ENCODE data around the gene SLC45A1.

Gene SLC45A1

DNA sequence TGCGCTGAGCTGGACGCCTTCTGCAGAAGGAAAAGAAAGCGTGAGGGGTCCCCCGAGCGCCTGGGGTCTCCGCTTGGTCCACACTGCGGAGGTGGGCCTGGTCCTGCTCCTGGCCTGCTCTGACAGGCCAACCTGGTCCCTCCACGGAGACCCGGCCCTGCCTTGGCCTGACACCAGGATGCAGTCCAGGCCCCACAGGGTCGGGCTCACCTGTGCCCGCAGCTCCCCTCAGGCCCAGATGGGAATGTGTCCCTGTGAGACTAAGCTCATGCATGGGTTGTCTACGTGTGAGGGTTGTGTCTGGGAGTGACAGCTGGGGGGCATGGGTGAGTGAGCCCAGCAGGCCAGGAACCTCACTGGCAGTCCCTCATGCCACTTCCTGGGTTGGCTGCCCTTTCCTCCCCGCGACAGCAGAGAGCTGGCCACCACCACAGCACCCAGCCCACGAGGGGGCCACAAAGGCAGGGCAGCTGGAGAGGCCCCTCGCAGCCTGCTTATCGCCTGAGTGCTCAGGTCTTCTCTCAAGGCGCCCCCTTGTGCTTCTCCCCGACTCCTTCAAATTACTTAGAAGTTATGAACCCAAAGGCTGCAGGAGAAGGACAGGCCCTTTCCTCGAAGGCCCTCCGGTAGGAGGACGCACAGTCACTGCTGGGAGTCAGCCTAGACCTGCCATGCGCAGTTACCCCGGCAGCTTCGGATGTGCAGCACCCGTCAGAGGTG, 41.1 kb downstream of the SLC45A1 start:
- peaks cover 65% of the 10 kb centered on the region for H3K36me3 ChIP-seq (ENCODE audit: control insufficient read depth, low read depth, low read length)
- H3K27ac ChIP-seq (ENCODE audit: low read length), result no peak overlapping the region
- H3K4me3 ChIP-seq (ENCODE audit: low read length), result no peak overlapping the region
- H3K27me3 ChIP-seq (ENCODE audit: control insufficient read depth, insufficient read depth, low read length), result no peaks in the 10 kb centered on the region
- H3K9me3 ChIP-seq (ENCODE audit: control insufficient read depth, low read depth, low read length), result no peaks in the 10 kb centered on the region
- no peaks in the 10 kb centered on the region for H3K4me1 ChIP-seq (ENCODE audit: control insufficient read depth, low read depth, low read length)
- H3K9ac ChIP-seq (ENCODE audit: low read length), result no peak overlapping the region

DNA sequence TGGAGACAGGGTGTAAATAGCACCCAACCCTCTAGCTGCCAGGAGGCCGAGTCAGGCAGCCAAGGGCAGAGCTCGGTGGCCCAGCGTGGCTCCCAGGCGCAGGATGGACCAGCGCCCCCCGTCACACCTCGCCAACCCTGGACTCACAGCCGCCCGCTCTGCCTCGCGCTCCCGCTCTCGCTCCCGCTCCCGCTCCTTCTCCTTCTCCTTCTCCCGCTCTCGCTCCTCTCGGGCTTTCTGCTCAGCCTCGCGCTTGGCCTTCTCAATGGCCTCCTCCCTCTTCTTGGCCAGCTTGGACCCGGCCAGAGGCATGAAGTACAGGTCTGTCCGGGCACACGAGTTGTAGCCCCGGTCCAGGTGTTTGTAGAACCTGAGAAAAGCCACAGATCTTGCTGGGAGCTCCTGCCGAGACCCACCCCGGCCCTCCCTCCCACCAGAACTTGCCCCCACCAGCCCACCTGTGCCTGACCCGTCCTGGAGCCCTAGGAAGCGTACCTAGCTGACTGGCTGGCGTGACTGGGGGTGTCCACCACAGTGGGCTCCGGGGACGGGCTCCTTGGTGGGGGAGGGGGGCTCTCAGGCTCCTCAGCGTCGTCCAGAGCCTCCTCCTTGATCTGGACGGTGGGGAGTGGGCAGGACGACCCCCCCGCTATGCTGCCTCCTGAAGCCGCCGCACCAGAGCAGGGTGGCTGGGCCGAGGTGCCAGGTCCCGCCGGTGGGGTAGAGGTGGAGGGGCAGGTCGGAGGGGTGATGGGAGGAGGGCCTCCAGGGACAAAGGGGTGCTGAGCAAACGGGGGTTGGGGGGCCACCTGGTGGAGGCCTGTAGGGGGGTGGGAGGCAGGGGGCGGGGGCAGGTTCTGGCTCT, 41.9 kb downstream of the SLC45A1 start:
- no peak overlapping the region for H3K9ac ChIP-seq (ENCODE audit: low read length)
- no peaks in the 10 kb centered on the region for H3K4me1 ChIP-seq (ENCODE audit: control insufficient read depth, low read depth, low read length)
- no peak overlapping the region for H3K4me3 ChIP-seq (ENCODE audit: low read length)
- H3K27me3 ChIP-seq (ENCODE audit: control insufficient read depth, insufficient read depth, low read length), result no peaks in the 10 kb centered on the region
- H3K36me3 ChIP-seq (ENCODE audit: control insufficient read depth, low read depth, low read length), result peaks cover 60% of the 10 kb centered on the region
- H3K9me3 ChIP-seq (ENCODE audit: control insufficient read depth, low read depth, low read length), result no peaks in the 10 kb centered on the region
- no peak overlapping the region for H3K27ac ChIP-seq (ENCODE audit: low read length)

DNA sequence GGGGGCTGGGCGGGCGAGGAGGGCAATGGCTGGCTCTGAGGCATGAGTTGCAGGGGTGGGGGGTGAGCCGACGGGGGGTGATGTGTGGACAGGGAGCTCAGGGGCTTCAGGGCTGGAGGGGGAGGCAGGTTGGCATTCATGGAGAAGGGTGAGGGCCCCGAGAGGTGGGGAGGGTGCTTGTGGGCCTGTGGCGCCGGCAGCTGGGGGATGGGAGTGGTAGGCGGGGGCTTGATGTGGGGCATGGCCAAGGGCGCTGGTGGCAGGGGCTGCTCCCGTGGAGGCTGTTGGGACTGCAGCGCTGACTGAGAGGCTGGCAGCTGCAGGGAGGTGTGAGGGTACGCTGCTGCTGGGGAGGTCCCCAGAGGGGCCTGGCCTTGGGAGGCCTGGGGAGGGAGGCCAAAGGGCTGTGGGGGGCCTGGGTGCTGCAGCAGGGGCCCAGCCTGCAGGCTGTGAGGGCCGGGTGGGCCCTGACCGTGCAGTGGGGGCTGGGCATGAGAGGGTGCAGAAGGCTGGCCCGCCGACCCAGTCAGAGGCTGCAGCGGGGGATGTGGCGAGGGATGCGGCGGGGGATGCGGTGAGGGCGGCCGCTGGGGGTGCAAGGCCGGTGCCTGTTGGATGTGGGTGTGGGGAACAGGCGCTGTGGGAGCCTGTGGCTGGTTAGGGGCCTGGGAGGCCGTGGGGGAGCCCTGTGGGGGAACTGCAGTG, 42.7 kb downstream of the SLC45A1 start:
- peaks cover 52% of the 10 kb centered on the region for H3K36me3 ChIP-seq (ENCODE audit: control insufficient read depth, low read depth, low read length)
- no peaks in the 10 kb centered on the region for H3K4me1 ChIP-seq (ENCODE audit: control insufficient read depth, low read depth, low read length)
- H3K4me3 ChIP-seq (ENCODE audit: low read length), result no peak overlapping the region
- H3K27me3 ChIP-seq (ENCODE audit: control insufficient read depth, insufficient read depth, low read length), result no peaks in the 10 kb centered on the region
- H3K27ac ChIP-seq (ENCODE audit: low read length), result no peak overlapping the region
- no peaks in the 10 kb centered on the region for H3K9me3 ChIP-seq (ENCODE audit: control insufficient read depth, low read depth, low read length)
- H3K9ac ChIP-seq (ENCODE audit: low read length), result no peak overlapping the region

DNA sequence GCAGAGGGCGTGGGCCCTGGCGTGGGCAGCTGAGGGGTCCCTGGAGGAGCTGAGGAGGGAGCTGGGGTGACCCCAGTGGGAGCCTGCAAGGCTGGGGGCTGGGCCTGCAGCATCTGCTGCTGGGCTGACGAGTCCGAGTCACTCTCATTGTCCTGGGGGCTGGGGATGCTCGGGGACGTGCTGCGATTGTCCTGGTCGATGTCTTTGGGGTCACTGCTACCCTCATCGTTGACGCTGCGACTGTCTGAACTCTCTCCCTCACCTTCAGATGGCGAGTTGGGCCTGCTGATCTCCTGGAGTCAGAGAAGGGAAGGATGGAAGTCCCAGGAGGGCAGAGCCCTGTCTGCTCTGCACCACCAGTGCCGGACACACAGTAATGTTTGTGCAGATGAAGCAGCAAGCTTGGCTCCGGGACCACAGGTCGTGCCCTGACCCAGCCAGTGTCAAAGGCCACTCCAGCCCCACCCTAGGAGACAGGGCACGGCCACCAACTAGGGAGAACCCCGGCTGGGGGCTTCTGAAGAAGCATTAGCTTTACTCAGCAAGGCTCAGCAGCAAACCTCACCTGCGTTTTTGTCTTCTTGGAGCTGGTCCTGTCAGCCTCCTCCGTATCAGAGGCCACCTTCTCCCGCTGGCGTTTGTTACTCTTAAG, 43.4 kb downstream of the SLC45A1 start:
- no peaks in the 10 kb centered on the region for H3K4me1 ChIP-seq (ENCODE audit: control insufficient read depth, low read depth, low read length)
- peaks cover 49% of the 10 kb centered on the region for H3K36me3 ChIP-seq (ENCODE audit: control insufficient read depth, low read depth, low read length)
- H3K27ac ChIP-seq (ENCODE audit: low read length), result no peak overlapping the region
- H3K27me3 ChIP-seq (ENCODE audit: control insufficient read depth, insufficient read depth, low read length), result no peaks in the 10 kb centered on the region
- no peaks in the 10 kb centered on the region for H3K9me3 ChIP-seq (ENCODE audit: control insufficient read depth, low read depth, low read length)
- no peak overlapping the region for H3K9ac ChIP-seq (ENCODE audit: low read length)
- no peak overlapping the region for H3K4me3 ChIP-seq (ENCODE audit: low read length)

DNA sequence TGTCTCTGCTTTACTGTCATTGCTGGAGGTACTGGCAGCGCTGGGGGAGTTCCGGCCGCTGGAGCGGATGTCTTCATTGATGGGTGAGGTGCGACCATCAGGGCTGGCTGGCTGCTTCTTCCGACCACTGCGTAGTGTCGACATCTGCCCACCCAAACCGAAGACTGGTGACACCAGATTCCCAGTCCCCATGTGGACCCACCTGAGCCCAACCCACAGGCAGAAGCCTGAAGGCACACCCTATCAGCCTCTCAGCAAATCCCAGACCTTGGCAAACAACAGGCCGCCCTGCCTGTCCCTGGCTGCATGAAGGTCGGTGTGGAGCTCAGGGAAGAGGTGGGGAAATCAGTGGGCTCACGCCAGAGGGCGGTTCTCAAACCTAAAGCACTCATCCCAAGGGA, 44.8 kb downstream of the SLC45A1 start:
- no peaks in the 10 kb centered on the region for H3K9me3 ChIP-seq (ENCODE audit: control insufficient read depth, low read depth, low read length)
- H3K4me3 ChIP-seq (ENCODE audit: low read length), result no peak overlapping the region
- no peak overlapping the region for H3K27ac ChIP-seq (ENCODE audit: low read length)
- H3K4me1 ChIP-seq (ENCODE audit: control insufficient read depth, low read depth, low read length), result no peaks in the 10 kb centered on the region
- H3K36me3 ChIP-seq (ENCODE audit: control insufficient read depth, low read depth, low read length), result peaks cover 42% of the 10 kb centered on the region
- no peak overlapping the region for H3K9ac ChIP-seq (ENCODE audit: low read length)
- no peaks in the 10 kb centered on the region for H3K27me3 ChIP-seq (ENCODE audit: control insufficient read depth, insufficient read depth, low read length)

DNA sequence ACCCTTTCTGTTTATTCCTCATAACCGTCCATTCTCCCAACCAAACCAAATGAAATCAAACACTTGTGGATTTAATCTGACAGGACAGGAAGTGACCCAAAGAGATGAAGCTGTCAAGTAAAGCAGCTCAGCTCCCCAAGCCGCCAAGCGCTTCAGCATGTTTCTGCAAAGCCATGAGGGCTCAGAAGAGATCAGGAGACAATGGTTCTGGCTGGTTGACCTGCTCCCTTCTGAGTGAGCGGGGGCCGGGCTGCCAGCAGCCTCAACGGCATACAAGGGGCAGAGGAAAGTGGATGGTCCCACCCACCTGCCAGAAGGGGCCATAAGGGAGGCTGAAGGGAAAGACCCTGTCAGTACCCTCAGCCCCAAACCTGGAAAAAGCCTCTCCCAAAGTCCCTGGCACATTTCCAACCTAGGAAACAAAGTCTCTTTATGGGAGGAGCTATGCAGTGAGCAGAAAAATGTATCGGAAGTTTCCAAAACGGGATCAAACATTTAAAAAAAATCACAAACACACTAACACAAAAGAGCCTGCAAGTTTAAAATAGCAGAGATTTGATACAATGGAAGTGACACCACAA, 45.4 kb downstream of the SLC45A1 start:
- Histone ChIP-seq H3K27ac (ENCODE audit: low read length) (no peak overlapping the region), H3K9ac (ENCODE audit: low read length) (no peak overlapping the region), H3K9me3 (ENCODE audit: control insufficient read depth, low read depth, low read length) (no peaks in the 10 kb centered on the region), H3K4me1 (ENCODE audit: control insufficient read depth, low read depth, low read length) (no peaks in the 10 kb centered on the region), H3K4me3 (ENCODE audit: low read length) (no peak overlapping the region), H3K36me3 (ENCODE audit: control insufficient read depth, low read depth, low read length) (peaks cover 36% of the 10 kb centered on the region), H3K27me3 (ENCODE audit: control insufficient read depth, insufficient read depth, low read length) (no peaks in the 10 kb centered on the region)

DNA sequence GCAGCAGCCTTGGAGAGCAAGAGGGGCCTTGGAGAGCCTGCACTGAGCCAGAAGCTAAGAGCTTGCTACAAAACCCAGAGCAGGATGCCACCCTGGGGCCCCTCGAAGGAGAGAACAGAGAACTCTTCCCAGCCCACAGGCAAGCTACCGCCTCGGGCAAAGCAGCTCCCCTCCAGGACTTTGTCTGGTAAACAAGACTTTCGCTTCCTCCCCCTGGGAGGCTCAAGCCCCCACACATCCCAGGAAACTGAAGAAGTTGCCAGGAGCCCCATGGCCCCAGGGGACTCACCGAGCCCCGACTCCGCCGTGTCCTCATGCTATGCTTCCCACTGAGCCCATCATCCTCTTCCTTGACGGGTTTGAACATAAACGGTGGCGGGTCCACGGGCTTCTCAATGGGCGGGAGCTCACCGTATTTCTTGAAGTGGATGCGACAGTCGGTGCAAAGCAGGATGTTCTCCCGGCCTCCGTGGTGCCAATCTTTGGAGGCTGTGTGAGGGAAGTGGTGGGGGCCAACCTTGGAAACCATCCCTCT, 45.9 kb downstream of the SLC45A1 start:
- no peak overlapping the region for H3K27ac ChIP-seq (ENCODE audit: low read length)
- H3K27me3 ChIP-seq (ENCODE audit: control insufficient read depth, insufficient read depth, low read length), result no peaks in the 10 kb centered on the region
- H3K4me1 ChIP-seq (ENCODE audit: control insufficient read depth, low read depth, low read length), result no peaks in the 10 kb centered on the region
- H3K4me3 ChIP-seq (ENCODE audit: low read length), result no peak overlapping the region
- no peaks in the 10 kb centered on the region for H3K9me3 ChIP-seq (ENCODE audit: control insufficient read depth, low read depth, low read length)
- peaks cover 32% of the 10 kb centered on the region for H3K36me3 ChIP-seq (ENCODE audit: control insufficient read depth, low read depth, low read length)
- H3K9ac ChIP-seq (ENCODE audit: low read length), result no peak overlapping the region

GRCh38 chr1:8364528-8365442, 46.9 kb downstream of the SLC45A1 start:
- H3K4me3 ChIP-seq (ENCODE audit: low read length), result no peak overlapping the region
- H3K36me3 ChIP-seq (ENCODE audit: control insufficient read depth, low read depth, low read length), result peaks cover 27% of the 10 kb centered on the region
- no peaks in the 10 kb centered on the region for H3K4me1 ChIP-seq (ENCODE audit: control insufficient read depth, low read depth, low read length)
- H3K9ac ChIP-seq (ENCODE audit: low read length), result no peak overlapping the region
- H3K9me3 ChIP-seq (ENCODE audit: control insufficient read depth, low read depth, low read length), result no peaks in the 10 kb centered on the region
- H3K27ac ChIP-seq (ENCODE audit: low read length), result no peak overlapping the region
- H3K27me3 ChIP-seq (ENCODE audit: control insufficient read depth, insufficient read depth, low read length), result no peaks in the 10 kb centered on the region

DNA sequence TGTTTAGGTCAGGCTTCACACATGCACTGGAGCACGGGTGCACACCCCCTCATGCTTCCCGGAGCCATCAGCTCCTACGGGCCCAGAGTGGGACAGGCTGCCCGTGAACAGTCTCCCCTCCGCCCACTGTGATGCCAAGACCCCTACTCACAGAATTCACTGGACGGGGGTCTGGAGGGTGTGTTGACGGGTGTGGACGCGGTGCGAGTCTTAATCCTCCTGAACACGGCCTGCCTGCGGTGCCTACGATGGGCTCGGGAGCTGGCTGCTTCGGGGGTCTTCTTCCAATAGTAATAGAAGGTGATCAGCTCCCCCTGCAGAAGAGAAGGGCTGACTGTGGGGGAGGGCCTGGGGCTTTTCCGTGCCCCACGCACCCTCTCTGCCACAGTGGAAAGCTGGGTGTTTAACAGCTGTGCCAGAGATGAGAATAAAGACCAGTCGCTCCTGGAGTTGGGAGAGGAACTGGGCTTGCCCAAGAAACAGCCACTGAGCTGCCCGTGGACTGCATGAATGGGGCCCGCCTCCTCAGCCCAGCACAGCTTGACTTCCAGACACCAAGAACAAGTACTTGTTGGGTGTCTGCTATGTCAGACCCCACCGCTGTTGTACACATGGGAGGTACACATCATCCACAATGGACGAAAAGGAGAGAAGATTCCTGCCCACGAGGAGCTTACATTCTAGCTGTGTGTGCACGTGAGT, 47.9 kb downstream of the SLC45A1 start:
- peaks cover 27% of the 10 kb centered on the region for H3K36me3 ChIP-seq (ENCODE audit: control insufficient read depth, low read depth, low read length)
- H3K4me3 ChIP-seq (ENCODE audit: low read length), result no peak overlapping the region
- peaks cover 9% of the 10 kb centered on the region for H3K4me1 ChIP-seq (ENCODE audit: control insufficient read depth, low read depth, low read length)
- no peak overlapping the region for H3K27ac ChIP-seq (ENCODE audit: low read length)
- no peaks in the 10 kb centered on the region for H3K27me3 ChIP-seq (ENCODE audit: control insufficient read depth, insufficient read depth, low read length)
- H3K9me3 ChIP-seq (ENCODE audit: control insufficient read depth, low read depth, low read length), result no peaks in the 10 kb centered on the region
- no peak overlapping the region for H3K9ac ChIP-seq (ENCODE audit: low read length)

All from iPS-18a (cell line).